Keratinocyte (primary cell): Measurements from ENCODE around the gene S100PBP.

ENCODE experiments used
- EZH2 ChIP-seq: IDR thresholded peaks from one replicate; pipeline ENCODE4 v1.6.1; 2012; ENCODE audit warnings: inconsistent platforms, mild to moderate bottlenecking, low read length, moderate library complexity
- TF ChIP-seq, protein P1 (sequence below), 3 experiments: IDR thresholded peaks in 1 of 3; conservative IDR thresholded peaks in 1 of 3; optimal IDR thresholded peaks in 1 of 3; 2 replicates in 2 of 3; 3 replicates in 1 of 3; pipeline versions ENCODE3 to v1.5.1; 2011; ENCODE audit warnings: low read length in 3 of 3, mild to moderate bottlenecking in 3 of 3, moderate library complexity in 2 of 3, control low read depth in 1 of 3, inconsistent platforms in 1 of 3; ENCODE audit not compliant: insufficient read depth in 2 of 3; ENCODE audit errors: extremely low read depth in 1 of 3

DNA sequence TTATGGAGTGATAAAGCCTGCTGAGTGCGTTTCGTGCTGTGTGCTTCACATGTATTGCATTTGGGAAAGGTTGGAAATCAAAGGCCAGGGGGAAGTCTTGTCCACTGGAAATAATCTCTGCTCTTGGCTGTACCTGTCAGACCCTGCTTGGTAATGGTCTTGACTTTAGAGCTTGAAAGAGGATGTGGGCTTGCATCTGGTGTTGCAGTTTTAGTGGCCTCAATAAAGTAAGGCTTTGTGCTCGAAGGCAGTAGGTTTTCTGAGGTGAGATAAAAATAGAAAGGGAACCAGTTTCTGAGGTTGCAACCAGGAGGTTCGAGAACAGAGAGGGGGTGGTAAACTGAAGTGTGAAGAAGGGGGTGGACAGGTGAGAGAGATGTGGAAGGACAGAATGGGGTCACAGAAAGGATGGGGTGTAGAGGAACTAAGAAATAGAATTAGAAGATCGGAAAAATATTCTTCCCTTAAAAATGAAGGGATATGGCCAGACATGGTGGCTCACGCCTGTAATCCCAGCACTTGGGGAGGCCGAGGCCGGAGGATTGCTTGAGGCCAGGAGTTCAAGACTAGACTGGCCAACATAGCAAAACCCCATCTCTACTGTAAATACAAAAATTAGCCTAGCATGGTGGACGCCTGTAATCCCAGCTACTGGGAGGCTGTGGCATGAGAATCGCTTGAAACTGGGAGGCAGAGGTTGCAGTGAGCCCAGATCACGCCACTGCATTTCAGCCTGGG is 1.5 kb downstream of the S100PBP start:
- TF ChIP-seq, protein P1, sequence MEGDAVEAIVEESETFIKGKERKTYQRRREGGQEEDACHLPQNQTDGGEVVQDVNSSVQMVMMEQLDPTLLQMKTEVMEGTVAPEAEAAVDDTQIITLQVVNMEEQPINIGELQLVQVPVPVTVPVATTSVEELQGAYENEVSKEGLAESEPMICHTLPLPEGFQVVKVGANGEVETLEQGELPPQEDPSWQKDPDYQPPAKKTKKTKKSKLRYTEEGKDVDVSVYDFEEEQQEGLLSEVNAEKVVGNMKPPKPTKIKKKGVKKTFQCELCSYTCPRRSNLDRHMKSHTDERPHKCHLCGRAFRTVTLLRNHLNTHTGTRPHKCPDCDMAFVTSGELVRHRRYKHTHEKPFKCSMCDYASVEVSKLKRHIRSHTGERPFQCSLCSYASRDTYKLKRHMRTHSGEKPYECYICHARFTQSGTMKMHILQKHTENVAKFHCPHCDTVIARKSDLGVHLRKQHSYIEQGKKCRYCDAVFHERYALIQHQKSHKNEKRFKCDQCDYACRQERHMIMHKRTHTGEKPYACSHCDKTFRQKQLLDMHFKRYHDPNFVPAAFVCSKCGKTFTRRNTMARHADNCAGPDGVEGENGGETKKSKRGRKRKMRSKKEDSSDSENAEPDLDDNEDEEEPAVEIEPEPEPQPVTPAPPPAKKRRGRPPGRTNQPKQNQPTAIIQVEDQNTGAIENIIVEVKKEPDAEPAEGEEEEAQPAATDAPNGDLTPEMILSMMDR (optimal IDR thresholded peaks at IDR 0.05 in 1 of 3, IDR thresholded peaks at IDR 0.05 in 1 of 3, conservative IDR thresholded peaks at IDR 0.05 in 1 of 3; ENCODE audit: extremely low read depth in 1 of 3, insufficient read depth in 2 of 3, low read length in 3 of 3): no peak
- no peak for TF ChIP-seq EZH2
